Right atrium auricular region (tissue), 2 donors: ENCODE measurements around the gene SMYD3. TPM values are rescaled to one million over a fixed set of nuclear protein-coding genes. Genes with fewer than 3 reads are reported as not detected.
A peak's percentile ranks its signal among the peaks of the same experiment; 100 is the strongest.

Source experiments
- DNase-seq: peaks from one replicate; pipeline ENCODE4 v3.0.0-alpha.2; 2019; ENCODE audit warnings: low spot score
- H3K27ac ChIP-seq, 2 donors: fragments of 200-600 bp; sonication (generic); 1 replicate in 1 of 2; 2 replicates in 1 of 2; pipeline ENCODE4 v1.5.1; 2016 to 2019
- H3K27me3 ChIP-seq, 2 donors: fragments of 200-600 bp; sonication (generic); one replicate each; pipeline versions ENCODE4 v1.5.1 to v1.6.0; 2017 to 2019
- H3K36me3 ChIP-seq: fragments of 200-600 bp; sonication (generic); one replicate; pipeline ENCODE4 v1.5.1; 2016
- H3K4me1 ChIP-seq, 2 donors: fragments of 200-600 bp; sonication (generic); one replicate each; pipeline versions ENCODE4 v1.5.1 to v1.6.0; 2017 to 2019
- H3K4me3 ChIP-seq, 2 donors: fragments of 200-600 bp; sonication (generic); 1 replicate in 1 of 2; 2 replicates in 1 of 2; pipeline ENCODE4 v1.5.1; 2017 to 2019; ENCODE audit warnings: mild to moderate bottlenecking in 1 of 2, moderate library complexity in 1 of 2
- H3K9me3 ChIP-seq, 2 donors: fragments of 200-600 bp; sonication (generic); one replicate each; pipeline ENCODE4 v1.5.1; 2019
- CTCF ChIP-seq, 2 donors: fragments of 200-600 bp; sonication (generic); IDR thresholded peaks; one replicate each; pipeline ENCODE4 v1.5.1; 2019; ENCODE audit warnings: antibody characterized with exemption in 2 of 2
- total RNA-seq, 2 donors: library from RNA; depleted of rRNA; stranded (reverse); fragments of >200 nt; gene quantifications; one replicate each; pipeline ENCODE4 v1.1.0, GENCODE V29; 2016

SMYD3 gene
- total RNA-seq, 2 donors from 2014 or later, result 7.9 to 8.5 TPM

GRCh38 chr1:246462986-246463385, 44.1 kb downstream of the SMYD3 start:
- Histone ChIP-seq H3K9me3 (no peaks in the 10 kb centered on the region), H3K27me3 (no peaks in the 10 kb centered on the region), H3K4me3 (no peak overlapping the region), H3K4me1 (no peaks in the 10 kb centered on the region), H3K36me3 (no peaks in the 10 kb centered on the region), H3K27ac (no peak overlapping the region)
- TF ChIP-seq CTCF (IDR thresholded peaks at IDR 0.05), result no peak
- DNase-seq, result no peak

GRCh38 chr1:246460406-246460805, 46.7 kb downstream of the SMYD3 start:
- no peaks in the 10 kb centered on the region for H3K27me3 ChIP-seq
- no peak overlapping the region for H3K4me3 ChIP-seq
- no peak for DNase-seq
- H3K36me3 ChIP-seq, result no peaks in the 10 kb centered on the region
- no peaks in the 10 kb centered on the region for H3K4me1 ChIP-seq
- no peak overlapping the region for H3K27ac ChIP-seq
- H3K9me3 ChIP-seq, result no peaks in the 10 kb centered on the region
- TF ChIP-seq CTCF (IDR thresholded peaks at IDR 0.05), result no peak

GRCh38 chr1:246459221-246459620, 47.9 kb downstream of the SMYD3 start:
- no peak overlapping the region for H3K4me3 ChIP-seq
- no peaks in the 10 kb centered on the region for H3K9me3 ChIP-seq
- H3K36me3 ChIP-seq, result no peaks in the 10 kb centered on the region
- TF ChIP-seq CTCF (IDR thresholded peaks at IDR 0.05), result no peak
- H3K4me1 ChIP-seq, result peaks cover 0 to 7% of the 10 kb centered on the region in 2 donors
- no peaks in the 10 kb centered on the region for H3K27me3 ChIP-seq
- no peak for DNase-seq
- H3K27ac ChIP-seq, result no peak overlapping the region

GRCh38 chr1:246455476-246455875, 51.6 kb downstream of the SMYD3 start:
- H3K9me3 ChIP-seq, result no peaks in the 10 kb centered on the region
- no peak overlapping the region for H3K4me3 ChIP-seq
- H3K27ac ChIP-seq, result no peak overlapping the region
- peaks cover 0 to 7% of the 10 kb centered on the region in 2 donors for H3K4me1 ChIP-seq
- no peaks in the 10 kb centered on the region for H3K27me3 ChIP-seq
- DNase-seq, result no peak
- no peak for TF ChIP-seq CTCF (IDR thresholded peaks at IDR 0.05)
- H3K36me3 ChIP-seq, result no peaks in the 10 kb centered on the region

- no peaks in the 10 kb centered on the region for H3K36me3 ChIP-seq
- TF ChIP-seq CTCF (IDR thresholded peaks at IDR 0.05), result no peak
- no peaks in the 10 kb centered on the region for H3K9me3 ChIP-seq
- no peak overlapping the region for H3K4me3 ChIP-seq
- DNase-seq, result no peak
- H3K4me1 ChIP-seq, result peaks cover 0 to 7% of the 10 kb centered on the region in 2 donors
- no peaks in the 10 kb centered on the region for H3K27me3 ChIP-seq
- no peak overlapping the region for H3K27ac ChIP-seq
Measured at GRCh38 chr1:246454655-246455054, 52.4 kb downstream of the SMYD3 start.

- no peak overlapping the region for H3K27ac ChIP-seq
- H3K9me3 ChIP-seq, result no peaks in the 10 kb centered on the region
- peak in 1 of 2 donors; percentile 73 for TF ChIP-seq CTCF (IDR thresholded peaks at IDR 0.05)
- no peak overlapping the region for H3K4me3 ChIP-seq
- DNase-seq, result no peak
- H3K36me3 ChIP-seq, result no peaks in the 10 kb centered on the region
- H3K27me3 ChIP-seq, result no peaks in the 10 kb centered on the region
- peaks cover 0 to 7% of the 10 kb centered on the region in 2 donors for H3K4me1 ChIP-seq
Measured at GRCh38 chr1:246450611-246451251, 56.3 kb downstream of the SMYD3 start.
